RWPE1 (cell line): ENCODE data around the gene ABCA9.
"Not testable (repeated sequence)": the region's sequence is repeated elsewhere in the genome, so short reads cannot be mapped to it uniquely, and the experiment has no call there.

Experiments used
- CTCF ChIA-PET: fragments of 350-600 bp; sonication (Branson Sonifier 250); formaldehyde crosslinking; extraction: SDS; loops from one replicate; lab custom pipeline; 2021; lab: Yijun Ruan, JAX
- POLR2A ChIA-PET: fragments of 400-600 bp; formaldehyde crosslinking; extraction: SDS; loops from one replicate; lab custom pipeline; 2020; ENCODE audit warnings: antibody characterized with exemption; ENCODE audit not compliant: low non-redundant PET; lab: Yijun Ruan, JAX
- DNase-seq: peaks from one replicate; pipeline ENCODE4 v3.0.0; 2012; ENCODE audit warnings: low spot score
- H3K27ac ChIP-seq: fragments of 450-650 bp; 2 replicates; pipeline ENCODE4 v1.5.1; 2017
- CTCF ChIP-seq: fragments of 450-650 bp; conservative IDR thresholded peaks from 2 replicates; pipeline ENCODE4 v1.5.1; 2017; ENCODE audit warnings: low read depth, mild to moderate bottlenecking

The ABCA9 gene

GRCh38 chr17:68981288-68981687 lies 79.4 kb downstream of the ABCA9 start:
- POLR2A ChIA-PET: no interaction called here
- no peak for TF ChIP-seq CTCF
- CTCF ChIA-PET: no interaction called here

GRCh38 chr17:68973098-68973846 lies 87.5 kb downstream of the ABCA9 start:
- ChIA-PET CTCF (interaction anchor here (0.7 kb wide), 1 partner anchor 1039 kb away, joined by 4 read pairs; no protein-coding TSS in a partner anchor), POLR2A (no interaction called here)
- no peak overlapping the region for H3K27ac ChIP-seq
- no peak for DNase-seq
- no peak for TF ChIP-seq CTCF

More at GRCh38 chr17:68981288-68981687, 79.4 kb downstream of the ABCA9 start:
- H3K27ac ChIP-seq: no peak overlapping the region
- peak; percentile 5 for DNase-seq

GRCh38 chr17:68972119-68972704 lies 88.5 kb downstream of the ABCA9 start:
- peak; percentile 80 for TF ChIP-seq CTCF
- no peak overlapping the region for H3K27ac ChIP-seq
- DNase-seq: peak; percentile 39
- POLR2A ChIA-PET: no interaction called here
- CTCF ChIA-PET: interaction anchor here (0.7 to 1.0 kb wide), 2 partner anchors 177 to 1040 kb away, joined by 3 to 4 read pairs; no protein-coding TSS in a partner anchor

- TF ChIP-seq CTCF: no peak
- DNase-seq: no peak
- ChIA-PET CTCF (no interaction called here), POLR2A (no interaction called here)
- no peak overlapping the region for H3K27ac ChIP-seq
These were observed 91.6 kb downstream of the ABCA9 start for GRCh38 chr17:68969101-68969500.

GRCh38 chr17:68963958-68964357 lies 96.8 kb downstream of the ABCA9 start:
- ChIA-PET POLR2A (no interaction called here), CTCF (interaction anchor here (0.7 kb wide), 1 partner anchor 276 kb away, joined by 4 read pairs; no protein-coding TSS in a partner anchor)
- DNase-seq: no peak
- H3K27ac ChIP-seq: no peak overlapping the region
- no peak for TF ChIP-seq CTCF

GRCh38 chr17:68961214-68961882 lies 99.4 kb downstream of the ABCA9 start:
- no peak for DNase-seq
- CTCF ChIA-PET: no interaction called here
- POLR2A ChIA-PET: no interaction called here
- no peak for TF ChIP-seq CTCF
- no peak overlapping the region for H3K27ac ChIP-seq

GRCh38 chr17:68959117-68959516 lies 101.6 kb downstream of the ABCA9 start:
- CTCF ChIA-PET: interaction anchor here (0.6 kb wide), 1 partner anchor 159 kb away, joined by 4 read pairs; no protein-coding TSS in a partner anchor
- POLR2A ChIA-PET, DNase-seq, H3K27ac ChIP-seq: not testable (repeated sequence)
